Activated CD8-positive, alpha-beta memory T cell treated with anti-CD3 and anti-CD28 coated beads for 36 hours (primary cell): ENCODE data around the gene TMEM132E. TPM values are rescaled to one million over a fixed set of nuclear protein-coding genes. Genes with fewer than 3 reads are reported as not detected.

Experiments
- CTCF ChIA-PET: fragments of 350-600 bp; sonication (Branson Sonifier 250); formaldehyde crosslinking; loops from one replicate; lab custom pipeline; 2021; ENCODE audit warnings: antibody characterized with exemption; lab: Charles Lee
- POLR2A ChIA-PET: fragments of 350-600 bp; sonication (Branson Sonifier 250); formaldehyde crosslinking; loops from one replicate; lab custom pipeline; 2021; ENCODE audit warnings: antibody characterized with exemption; lab: Charles Lee
- total RNA-seq, 2 experiments: library from RNA; stranded (reverse); gene quantifications; one replicate each; pipeline ENCODE4 v1.2.3, GENCODE V29; 2021

TMEM132E gene
- total RNA-seq, 2 experiments from 2014 or later = 0.04 TPM; not detected in 1

DNA sequence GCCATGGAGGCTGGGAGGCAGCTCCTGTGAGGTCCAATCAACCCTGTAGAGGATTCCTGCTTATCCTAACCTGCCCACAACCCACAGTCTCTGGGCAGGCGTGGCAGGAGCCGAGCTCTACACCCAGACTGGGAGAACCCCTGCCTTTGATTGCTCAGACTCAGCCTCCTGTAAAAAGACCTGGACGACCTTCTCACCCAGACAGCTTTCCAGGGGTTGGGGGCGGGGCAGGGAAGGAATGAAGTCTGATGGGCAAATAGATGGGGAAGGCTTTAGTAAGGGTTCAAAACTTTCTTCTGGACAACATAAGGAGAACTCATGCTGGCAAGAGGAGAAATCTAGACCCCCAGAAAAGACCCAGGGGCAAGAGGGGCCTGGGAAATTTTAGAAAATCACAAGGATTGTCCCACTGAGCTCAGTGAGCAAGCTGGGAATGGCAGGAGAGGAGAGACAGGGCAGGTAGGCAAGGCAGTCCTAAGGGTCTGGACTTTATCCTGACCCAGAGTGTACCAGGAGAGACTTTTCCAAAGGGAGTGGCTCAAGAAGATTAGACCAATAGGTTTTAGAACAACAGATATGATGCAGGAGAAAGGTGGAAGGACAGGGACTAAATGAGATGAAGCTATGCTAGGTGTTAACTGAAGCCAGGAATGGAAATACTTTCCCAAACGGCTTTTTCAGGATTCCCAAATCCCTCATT lies 70.8 kb downstream of the TMEM132E start:
- POLR2A ChIA-PET = no interaction called here
- CTCF ChIA-PET = interaction anchor here (2.1 kb wide), 1 partner anchor 12 kb away, joined by 6 read pairs; no protein-coding TSS in a partner anchor

DNA sequence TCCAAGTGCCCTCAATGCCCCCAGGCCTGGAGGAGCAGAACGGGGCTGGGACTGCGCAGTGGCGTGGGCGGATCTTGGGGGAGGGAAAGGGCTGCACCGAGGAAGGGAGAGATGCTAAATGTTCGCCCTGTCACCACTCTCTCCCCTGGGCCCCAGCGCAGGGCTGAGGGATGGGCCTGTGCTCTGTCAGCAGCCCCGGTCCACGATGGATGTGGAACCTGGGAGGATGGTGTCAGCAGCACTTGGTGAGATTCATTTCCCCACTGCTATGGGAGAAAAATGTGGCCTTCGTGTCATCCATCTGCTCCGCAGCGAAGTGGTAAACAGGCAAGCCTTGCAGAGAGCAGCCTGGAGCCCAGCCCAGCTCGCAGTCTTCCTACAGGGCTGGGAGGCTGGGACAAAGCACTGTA lies 72.0 kb downstream of the TMEM132E start:
- POLR2A ChIA-PET = no interaction called here
- CTCF ChIA-PET = no interaction called here

DNA sequence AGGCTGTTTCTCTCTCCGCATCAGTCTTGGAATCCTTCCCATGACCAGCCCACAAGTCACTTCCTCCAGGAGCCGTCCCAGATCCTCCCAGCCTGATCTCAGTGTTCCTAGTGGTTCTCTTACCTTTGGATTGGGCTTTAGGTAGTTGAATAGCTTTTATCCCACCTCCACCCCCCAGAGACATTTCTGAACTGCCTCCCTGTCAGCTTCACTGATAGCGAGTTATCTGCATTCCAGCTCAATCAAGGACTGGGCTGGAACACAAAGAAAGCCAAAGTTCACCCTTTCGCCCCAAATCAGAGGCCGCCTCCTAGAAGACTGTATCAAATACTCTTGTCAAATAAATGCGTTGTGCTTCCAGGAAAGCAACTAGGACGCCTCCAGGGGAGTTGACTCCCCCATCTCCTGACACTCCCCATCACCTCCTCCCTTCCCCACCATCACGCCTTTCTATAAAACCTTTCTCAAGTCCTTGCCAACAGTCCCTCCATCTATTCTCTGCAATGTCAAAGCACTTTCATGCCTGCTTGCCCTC lies 72.7 kb downstream of the TMEM132E start:
- ChIA-PET CTCF (no interaction called here), POLR2A (no interaction called here)

DNA sequence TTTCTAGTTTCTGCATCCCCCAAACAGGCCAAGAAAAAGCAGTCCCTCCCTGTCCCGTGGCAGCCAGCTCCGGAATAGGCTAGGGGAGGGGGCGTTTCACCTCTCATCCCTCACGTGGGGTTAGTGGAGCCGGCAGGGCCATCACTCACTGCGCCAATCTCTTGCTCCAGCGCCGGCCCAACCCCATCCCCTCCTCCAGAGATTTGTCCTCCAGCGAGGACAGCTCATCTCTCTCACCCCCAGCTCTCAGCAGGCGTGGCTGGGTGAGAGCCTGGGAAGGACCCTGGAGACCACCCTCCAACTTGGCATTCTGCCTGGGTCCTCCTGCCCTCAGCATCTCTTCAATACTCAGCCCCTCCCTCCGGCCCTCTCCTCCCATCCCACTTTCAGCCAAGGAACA lies 74.1 kb downstream of the TMEM132E start:
- CTCF ChIA-PET = interaction anchor here (0.7 kb wide), 1 partner anchor 58 kb away, joined by 7 read pairs; no protein-coding TSS in a partner anchor
- POLR2A ChIA-PET = no interaction called here

DNA sequence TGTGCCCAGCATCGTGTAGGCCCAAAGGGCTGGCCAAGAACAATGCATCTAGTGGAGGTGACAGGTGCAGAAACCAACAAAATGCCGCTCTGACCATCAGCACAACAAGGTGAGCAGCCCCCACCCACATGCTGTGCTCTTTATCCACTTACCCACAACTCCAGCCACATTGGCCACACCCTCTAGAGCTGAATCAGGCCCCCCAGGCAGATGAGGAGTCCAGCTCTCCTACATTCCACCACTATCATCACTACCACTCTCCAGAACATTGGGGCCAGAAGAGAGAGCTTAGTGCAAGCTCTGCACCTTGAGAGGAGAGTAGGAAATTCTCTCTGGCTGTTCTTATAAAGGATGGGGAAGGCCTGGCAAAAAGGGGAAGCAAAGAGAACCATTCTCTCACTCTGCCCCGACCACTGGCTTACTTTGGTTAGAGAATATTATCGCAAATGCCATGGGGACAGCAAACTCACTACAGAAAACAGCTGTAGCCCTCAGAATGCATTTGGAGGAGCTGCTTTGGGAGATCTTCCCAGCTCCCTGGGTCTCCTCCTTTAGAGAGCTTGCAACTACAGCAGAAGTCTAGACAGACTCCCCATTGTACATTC lies 75.0 kb downstream of the TMEM132E start:
- ChIA-PET CTCF (no interaction called here), POLR2A (no interaction called here)

DNA sequence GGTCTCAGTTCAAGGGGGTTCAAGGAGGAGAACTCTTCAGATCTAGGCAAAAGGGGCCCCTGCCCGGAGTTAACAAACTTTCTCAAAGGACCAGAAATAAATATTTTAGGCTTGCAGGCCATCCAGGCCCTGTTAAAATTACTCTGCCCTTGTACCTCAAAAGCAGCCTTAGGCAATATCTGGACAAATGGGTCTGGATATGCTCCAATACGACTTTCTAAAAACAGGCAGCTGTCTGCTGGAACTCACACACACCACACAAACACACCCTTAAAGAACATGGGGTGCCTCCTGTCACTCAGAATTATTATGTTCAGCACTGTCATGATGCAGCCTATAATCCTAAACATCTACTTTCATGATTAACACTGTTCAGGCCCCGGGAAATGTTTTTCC lies 75.5 kb downstream of the TMEM132E start:
- ChIA-PET POLR2A (no interaction called here), CTCF (no interaction called here)

DNA sequence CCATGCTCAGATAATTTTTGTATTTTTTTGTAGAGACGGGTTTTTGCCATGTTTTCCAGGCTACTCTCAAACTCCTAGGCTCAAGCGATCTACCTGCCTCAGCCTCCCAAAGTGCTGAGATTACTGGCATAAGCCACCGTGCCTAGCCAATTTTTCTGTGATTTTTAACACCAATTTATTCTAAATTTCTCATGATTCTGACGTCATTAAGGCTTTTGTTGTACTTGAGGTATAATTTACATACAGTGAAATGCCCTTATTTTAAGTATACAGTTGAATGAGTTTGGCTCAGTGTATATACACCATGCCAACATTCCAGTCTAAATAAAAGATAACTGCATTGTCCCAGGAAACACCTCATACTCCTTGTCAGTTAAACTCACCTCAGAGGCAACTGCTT lies 77.4 kb downstream of the TMEM132E start:
- CTCF ChIA-PET = no interaction called here
- POLR2A ChIA-PET = no interaction called here

DNA sequence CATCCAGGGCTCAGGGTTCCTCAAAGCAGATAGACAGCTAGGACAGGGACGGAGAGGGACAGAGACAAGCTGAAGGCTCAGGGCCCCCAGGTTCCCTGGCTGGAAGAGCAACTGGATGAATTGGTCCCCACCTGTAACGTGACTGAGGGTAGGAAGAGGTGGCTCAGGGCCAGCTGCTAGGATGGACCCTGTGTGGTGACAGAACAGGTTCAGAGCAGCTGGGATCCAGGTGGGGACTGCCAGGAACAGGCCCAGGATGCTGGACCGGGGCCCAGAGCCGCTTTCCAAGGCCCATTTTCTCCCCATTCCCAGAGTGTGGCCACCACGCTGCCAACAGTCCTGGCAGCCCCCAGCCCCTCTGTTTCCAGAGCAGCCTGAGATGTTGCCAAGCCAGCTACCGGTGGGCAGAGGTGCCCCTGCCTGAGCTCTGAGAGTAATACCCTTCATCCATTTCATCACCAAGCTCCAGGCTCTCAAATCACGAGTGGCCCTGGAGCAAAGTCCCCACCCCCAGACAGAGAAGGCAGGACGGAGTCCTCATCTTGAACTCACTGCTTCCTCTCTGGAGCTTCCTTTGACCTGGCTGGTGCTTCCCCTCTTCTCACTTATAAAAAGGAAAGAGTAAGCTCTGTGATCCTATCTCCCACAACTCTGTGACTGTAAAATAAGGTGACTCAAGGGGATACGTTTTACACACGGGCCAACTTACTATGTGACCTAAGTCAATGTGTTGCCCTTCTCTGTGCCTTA lies 79.6 kb downstream of the TMEM132E start:
- ChIA-PET POLR2A (no interaction called here), CTCF (no interaction called here)

DNA sequence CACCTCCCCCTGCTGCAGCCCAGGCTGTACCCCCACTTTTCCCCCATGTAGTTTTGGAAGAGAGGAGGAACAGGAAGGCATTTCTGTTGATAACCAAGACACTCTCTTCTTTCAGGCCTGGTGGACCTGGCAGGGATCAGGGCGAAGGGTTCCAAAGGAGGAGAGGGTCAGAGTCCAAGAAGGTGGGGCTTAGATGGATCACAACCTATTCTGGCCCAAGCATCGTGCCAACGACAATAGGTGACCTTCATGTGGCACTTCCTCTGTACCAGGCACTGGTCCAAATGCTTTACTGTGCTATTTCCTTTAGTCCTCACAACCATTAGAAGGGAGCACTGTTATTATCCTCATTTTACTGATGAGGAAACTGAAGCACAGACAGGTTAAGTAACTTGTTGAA lies 84.3 kb downstream of the TMEM132E start:
- CTCF ChIA-PET = no interaction called here
- POLR2A ChIA-PET = no interaction called here

DNA sequence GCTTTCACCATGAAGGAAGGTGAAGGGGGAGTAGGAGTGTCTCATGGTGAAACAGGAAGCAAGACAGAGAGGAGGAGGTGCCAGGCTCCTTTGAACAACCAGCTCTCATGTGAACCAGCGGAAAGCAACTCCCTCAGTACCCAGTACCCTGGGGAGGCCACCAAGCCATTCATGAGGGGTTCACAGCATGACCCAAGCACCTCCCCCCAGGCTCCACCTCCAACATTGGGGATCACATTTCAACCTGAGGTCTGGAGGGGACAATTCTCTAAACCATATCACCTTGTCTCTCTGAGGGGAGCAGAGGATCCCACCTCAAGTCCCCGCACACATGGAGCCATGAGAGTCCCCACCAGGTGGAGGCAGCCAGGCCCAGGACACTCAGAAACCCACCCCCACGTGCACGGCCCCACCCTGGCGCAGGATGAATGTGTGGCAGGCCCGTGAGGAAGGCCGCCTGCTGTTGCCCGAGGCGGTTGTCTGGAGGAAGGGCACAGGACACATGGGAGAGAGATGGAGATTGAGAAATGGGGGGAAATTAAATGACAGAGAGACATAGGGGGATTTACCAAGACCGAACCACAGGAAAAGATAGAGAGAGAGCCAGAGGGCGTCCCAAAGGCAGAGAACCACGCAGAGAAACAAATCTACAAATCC lies 85.9 kb downstream of the TMEM132E start:
- POLR2A ChIA-PET = no interaction called here
- CTCF ChIA-PET = no interaction called here

DNA sequence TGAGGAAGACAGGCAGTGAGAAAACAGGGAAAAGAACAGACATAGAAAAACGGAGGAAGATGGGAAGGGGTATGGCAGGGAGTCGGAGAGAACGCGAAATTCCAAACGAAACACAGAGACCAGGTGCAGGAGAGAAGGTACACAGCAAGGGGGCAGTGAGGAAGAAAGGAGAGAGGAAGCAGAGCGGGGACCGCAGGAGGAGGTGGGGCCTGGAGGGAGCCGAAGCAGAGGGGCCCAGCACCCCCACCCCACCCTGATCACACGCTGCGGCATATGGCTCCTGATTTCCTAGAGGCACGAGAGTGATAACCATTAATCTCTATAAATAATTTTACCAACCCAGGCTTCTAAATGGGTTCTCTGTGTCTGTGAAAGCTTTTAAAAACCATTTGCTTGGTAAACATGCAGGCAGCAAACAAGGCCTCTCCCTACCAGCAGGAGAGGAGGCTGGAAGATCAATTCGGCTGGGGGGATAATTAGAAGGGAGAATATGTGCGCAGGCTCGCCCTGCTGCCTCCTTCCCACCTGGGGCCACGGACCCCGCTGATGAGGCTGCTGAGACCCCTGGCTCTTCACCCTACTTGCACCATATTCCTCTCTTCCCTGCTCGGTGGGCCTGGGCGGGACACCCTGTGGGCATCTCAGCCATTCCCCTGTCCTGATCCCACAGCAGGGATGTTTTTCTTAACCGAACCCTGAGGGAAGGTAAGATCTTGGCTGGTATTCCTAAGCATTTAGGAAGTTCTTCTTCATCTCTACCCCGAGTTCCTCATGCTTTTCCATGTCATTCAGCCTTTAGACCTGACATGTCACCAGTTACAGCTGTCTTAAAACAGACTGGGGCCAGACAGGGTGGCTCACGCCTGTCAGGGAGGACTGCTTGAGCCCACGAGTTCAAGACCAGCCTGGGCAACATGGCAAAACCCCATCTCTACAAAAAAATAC lies 86.7 kb downstream of the TMEM132E start:
- ChIA-PET POLR2A (no interaction called here), CTCF (interaction anchor here (0.7 kb wide), 1 partner anchor 28 kb away, joined by 5 read pairs; no protein-coding TSS in a partner anchor)

DNA sequence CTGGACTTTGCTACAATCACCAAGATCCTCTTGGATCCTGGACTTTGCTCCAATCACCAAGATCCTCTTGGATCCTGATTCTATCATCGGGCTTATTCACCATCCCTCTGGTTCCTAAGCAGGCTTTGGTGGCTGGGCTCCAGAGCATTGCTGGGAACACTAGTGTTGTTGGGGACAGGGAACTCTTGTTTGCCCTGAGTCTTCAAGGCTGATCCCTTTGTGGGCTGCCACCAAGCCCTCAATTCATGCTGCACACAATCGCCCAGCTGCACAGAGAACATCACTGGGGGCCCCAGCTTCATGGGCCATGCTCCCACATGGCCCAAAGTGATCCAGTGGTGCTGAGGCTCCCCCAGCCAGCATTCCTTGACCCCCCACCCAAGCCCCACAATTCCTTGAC lies 88.3 kb downstream of the TMEM132E start:
- ChIA-PET POLR2A (no interaction called here), CTCF (no interaction called here)

DNA sequence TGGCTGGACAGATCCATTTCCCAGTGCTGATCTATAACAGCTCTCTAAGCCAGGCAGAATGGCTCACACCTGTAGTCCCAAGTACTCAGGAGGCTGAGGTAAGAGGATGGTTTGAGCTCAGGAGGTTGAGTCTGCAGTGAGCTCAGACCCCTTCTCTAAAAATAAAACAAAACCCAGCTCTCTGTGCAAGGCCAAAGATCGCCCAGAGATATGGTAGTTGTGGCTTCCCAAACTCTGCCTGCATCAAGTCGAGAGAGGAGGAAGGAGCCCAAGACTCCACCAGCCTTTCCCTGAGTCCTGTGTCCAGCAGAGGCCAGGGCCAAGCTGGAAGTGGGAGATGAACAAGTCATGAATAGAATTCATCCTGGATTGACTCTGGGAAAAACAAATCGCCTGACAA lies 88.8 kb downstream of the TMEM132E start:
- CTCF ChIA-PET = no interaction called here
- POLR2A ChIA-PET = no interaction called here

DNA sequence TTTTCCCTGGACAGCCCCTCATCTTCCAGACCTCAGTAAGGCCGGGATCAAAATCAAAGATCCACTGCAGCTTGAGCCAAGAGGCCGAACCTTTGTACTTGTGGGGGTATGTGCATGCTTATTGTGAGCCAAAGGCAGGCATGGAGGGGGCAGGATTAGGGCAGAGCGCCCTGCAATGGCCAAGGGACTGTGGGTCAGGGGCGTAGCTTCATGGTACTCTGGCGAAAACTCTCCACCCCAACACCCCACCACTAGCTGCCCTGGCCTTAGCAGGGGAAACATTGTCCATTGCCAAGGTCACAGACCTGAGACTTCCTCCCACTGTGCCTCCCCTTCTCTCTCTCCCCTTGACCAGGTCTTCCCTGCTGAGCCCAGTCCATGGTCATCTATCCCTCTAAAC lies 90.1 kb downstream of the TMEM132E start:
- ChIA-PET POLR2A (no interaction called here), CTCF (interaction anchor here (1.1 kb wide), 1 partner anchor 395 kb away, joined by 4 read pairs; no protein-coding TSS in a partner anchor)

DNA sequence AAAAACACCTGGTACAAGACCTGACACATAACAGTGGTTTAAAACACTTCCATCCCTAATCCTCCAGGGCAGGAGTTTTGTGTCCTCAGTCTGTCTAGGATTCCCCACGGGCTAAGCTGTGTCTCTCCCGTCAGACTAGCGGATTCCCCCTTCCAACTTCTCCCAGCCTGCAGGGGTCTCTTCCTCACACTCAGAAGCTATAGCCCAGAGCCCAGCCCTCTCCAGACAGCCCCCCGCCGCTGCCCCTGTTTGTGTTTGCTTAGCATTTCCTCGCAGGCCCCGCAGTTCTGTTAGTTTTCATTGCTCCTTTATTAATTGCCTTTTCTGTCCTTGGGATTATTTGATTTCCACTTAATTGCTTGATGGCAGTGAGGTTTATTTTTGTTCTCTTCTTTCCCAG lies 91.2 kb downstream of the TMEM132E start:
- POLR2A ChIA-PET = no interaction called here
- CTCF ChIA-PET = no interaction called here

DNA sequence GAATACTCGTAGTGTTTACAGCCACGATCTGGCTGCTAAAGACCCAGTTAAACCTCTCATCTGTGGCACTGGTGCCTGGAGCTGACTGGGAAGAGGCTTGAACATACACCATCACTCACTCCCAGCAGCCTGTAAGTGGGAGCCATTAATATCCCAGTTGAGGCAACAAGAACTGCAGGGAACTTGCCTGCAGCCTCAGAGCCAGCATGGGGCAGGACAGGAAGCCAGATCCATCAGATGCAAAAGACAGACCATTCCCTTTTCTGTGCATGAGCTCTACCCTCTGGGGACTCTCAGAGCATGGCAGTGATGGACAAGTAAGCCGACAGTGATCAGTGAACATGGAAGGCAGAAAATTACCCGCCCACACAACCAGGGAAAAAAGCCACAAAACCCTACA lies 91.8 kb downstream of the TMEM132E start:
- POLR2A ChIA-PET = no interaction called here
- CTCF ChIA-PET = no interaction called here

DNA sequence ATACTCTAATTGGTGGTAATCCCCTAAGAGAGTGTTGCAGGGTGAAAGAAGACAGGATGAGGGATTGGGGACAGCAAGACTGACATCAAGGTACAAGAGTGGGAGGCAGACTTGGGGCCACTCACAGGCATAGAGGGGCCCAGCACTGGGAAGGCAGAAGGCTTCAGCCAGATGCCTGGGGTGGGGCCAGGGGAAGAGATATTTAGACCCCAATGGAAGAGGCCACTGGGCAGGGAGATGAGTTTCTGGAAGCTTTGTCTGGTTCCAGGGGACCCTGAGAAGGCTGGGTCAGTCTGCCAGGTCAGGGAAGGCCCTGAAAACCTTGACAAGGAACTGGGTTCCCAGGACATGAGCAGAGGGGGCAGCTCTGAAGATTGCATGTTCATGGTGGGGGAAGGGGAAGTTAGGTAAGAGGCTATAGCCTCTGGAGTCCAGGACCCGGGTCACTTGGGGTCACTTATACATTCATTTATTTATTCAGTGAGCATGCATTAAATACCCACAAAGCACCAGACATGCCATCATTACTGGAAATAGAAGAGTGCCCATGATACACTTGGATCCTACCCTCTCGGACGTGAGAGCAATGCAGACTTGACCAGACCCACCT lies 92.9 kb downstream of the TMEM132E start:
- ChIA-PET CTCF (no interaction called here), POLR2A (no interaction called here)

DNA sequence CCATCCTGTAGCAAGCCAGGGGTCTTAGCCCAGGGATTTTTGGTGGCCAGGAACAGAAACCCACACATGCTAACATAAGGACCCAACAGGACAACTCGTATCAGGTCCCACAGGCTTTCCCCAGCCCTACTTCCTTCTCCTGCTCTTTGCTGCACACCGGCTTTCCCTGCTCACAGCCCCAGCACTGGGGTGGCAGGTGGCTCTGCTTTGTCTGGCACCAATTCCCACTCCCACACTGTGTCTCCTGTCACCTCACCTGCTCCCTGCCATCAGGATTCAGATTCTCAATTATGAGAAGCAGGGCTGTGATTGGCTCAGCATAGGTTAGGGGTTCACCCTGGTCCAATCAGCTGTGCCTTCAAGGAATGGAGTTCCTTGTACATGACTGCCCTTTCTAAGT lies 94.1 kb downstream of the TMEM132E start:
- CTCF ChIA-PET = no interaction called here
- POLR2A ChIA-PET = no interaction called here
